HUES48 (cell line): ENCODE data around the gene MEP1A.
"Not testable (repeated sequence)": the region's sequence is repeated elsewhere in the genome, so short reads cannot be mapped to it uniquely, and the experiment has no call there.

Source experiments
- H3K27ac ChIP-seq: one replicate; pipeline ENCODE4 v1.7.0; 2013; ENCODE audit warnings: low read depth, low read length, inconsistent platforms
- H3K27me3 ChIP-seq: 2 replicates; pipeline ENCODE4 v1.6.1; 2013; ENCODE audit warnings: mild to moderate bottlenecking, low read length; ENCODE audit not compliant: control insufficient read depth, insufficient read depth
- H3K36me3 ChIP-seq: 2 replicates; pipeline ENCODE4 v1.6.1; 2013; ENCODE audit warnings: low read length; ENCODE audit not compliant: control insufficient read depth, insufficient read depth
- H3K4me1 ChIP-seq: 2 replicates; pipeline ENCODE4 v1.6.1; 2013; ENCODE audit warnings: mild to moderate bottlenecking, low read length; ENCODE audit not compliant: control insufficient read depth, insufficient read depth
- H3K4me3 ChIP-seq: 2 replicates; pipeline ENCODE4 v1.5.1; 2013; ENCODE audit warnings: mild to moderate bottlenecking, low read depth, low read length
- H3K9ac ChIP-seq: 2 replicates; pipeline ENCODE4 v1.6.1; 2013; ENCODE audit warnings: mild to moderate bottlenecking, low read depth, low read length, moderate library complexity
- H3K9me3 ChIP-seq: 2 replicates; pipeline ENCODE4 v1.6.1; 2013; ENCODE audit warnings: low read length; ENCODE audit not compliant: control insufficient read depth, insufficient read depth

MEP1A gene

DNA sequence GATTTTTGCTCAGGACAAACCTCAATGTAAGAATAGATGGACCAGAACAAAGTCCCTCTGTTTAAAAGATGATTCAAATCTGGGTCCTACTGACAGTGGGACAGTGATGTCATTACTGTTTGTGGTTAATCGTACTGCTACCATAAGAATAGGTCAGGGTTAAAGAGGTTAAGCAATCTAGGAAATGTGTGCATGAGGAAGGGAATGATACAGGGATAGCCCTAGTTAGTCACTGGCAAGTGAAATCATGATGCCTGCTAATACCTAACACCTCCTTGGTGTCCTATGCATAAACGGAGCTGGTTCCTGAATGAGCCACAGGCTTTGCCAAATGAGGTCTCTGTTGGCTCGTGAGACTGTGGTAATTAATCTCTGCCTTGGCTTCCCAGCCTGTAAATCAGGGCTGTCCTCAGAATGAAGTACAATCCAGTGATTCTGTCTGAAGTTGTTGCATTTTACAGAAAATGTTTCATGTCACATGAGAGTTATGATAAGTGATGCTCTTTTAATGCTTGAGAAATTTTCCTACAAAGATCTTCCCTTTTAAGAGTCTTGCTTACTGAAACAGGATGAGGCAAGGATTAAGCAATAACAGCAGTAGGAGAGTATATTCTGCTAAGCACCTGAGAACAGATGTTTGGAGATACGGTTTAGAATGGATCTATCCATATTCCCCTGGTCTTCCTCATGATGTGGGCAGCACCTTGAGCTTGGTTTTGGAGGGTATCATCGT, 3.8 kb downstream of the MEP1A start:
- Histone ChIP-seq H3K27ac (no peak overlapping the region), H3K4me1 (no peaks in the 10 kb centered on the region), H3K27me3 (no peaks in the 10 kb centered on the region), H3K9me3 (no peaks in the 10 kb centered on the region), H3K9ac (no peak overlapping the region), H3K36me3 (no peaks in the 10 kb centered on the region), H3K4me3 (no peak overlapping the region)

DNA sequence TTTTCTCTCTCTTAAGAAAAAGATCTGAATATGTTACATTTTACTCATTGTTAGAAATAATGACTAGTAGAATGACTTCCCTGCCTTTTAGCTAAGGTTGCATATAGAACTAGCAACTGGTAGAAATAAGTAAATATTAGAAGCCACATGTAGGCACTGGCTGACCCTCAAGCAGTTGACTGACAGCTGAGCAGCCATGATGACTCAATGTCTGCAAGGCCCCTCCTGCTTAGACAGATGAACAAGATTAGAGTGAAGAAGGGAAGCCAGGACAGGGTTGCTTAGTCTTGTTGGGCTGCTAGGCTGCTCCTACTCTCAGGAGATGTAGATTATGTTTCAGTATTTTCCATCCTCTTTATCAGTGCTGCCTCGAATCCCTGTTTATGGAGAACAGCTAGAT, 6.5 kb downstream of the MEP1A start:
- Histone ChIP-seq H3K36me3 (no peaks in the 10 kb centered on the region), H3K4me3 (no peak overlapping the region), H3K4me1 (no peaks in the 10 kb centered on the region), H3K9ac (no peak overlapping the region), H3K9me3 (no peaks in the 10 kb centered on the region), H3K27me3 (no peaks in the 10 kb centered on the region), H3K27ac (no peak overlapping the region)

DNA sequence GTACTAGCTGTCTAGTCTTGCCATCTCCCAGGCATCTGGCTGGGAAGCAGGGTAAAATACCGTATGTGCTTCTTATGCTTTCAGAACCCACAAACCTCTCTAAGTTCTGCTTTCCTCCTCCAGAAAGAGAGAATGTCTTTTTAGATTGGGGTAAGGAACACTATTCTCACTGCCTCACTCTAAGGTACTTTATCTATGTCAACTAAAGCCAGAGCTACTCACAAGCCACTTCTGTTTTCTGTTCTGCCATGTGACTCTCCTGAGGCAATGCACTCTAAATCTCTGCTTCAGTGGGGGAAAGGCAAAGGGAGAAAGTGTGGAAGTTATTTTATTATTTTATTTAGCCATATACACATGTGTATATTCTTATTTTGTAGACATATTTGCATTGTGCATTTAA, 15.6 kb downstream of the MEP1A start:
- Histone ChIP-seq H3K27me3 (no peaks in the 10 kb centered on the region), H3K4me3 (no peak overlapping the region), H3K4me1 (no peaks in the 10 kb centered on the region), H3K36me3 (no peaks in the 10 kb centered on the region), H3K9ac (no peak overlapping the region), H3K27ac (no peak overlapping the region), H3K9me3 (no peaks in the 10 kb centered on the region)

DNA sequence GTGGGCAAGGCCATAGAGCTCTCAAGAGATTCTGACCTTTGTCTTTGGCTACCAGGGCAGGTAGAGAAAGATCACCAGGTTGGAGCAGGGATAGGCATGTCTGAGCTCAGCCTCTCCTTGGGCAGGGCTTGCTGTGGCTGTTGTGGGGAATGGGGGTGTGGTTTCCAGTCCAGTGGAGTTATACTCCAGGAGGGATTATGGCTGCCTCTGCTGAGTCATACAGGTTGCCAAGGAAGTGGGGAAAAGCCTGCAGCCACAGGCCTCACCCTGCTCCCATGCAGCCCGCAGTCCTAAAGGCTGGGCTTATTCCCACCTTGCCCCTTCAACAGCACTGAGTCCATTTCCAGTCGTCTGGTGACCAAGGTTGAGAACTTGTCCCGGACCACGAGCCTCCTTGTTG, 21.9 kb downstream of the MEP1A start:
- H3K4me1 ChIP-seq: no peaks in the 10 kb centered on the region
- H3K36me3 ChIP-seq: no peaks in the 10 kb centered on the region
- no peaks in the 10 kb centered on the region for H3K9me3 ChIP-seq
- no peak overlapping the region for H3K27ac ChIP-seq
- no peak overlapping the region for H3K9ac ChIP-seq
- no peaks in the 10 kb centered on the region for H3K27me3 ChIP-seq
- H3K4me3 ChIP-seq: no peak overlapping the region

DNA sequence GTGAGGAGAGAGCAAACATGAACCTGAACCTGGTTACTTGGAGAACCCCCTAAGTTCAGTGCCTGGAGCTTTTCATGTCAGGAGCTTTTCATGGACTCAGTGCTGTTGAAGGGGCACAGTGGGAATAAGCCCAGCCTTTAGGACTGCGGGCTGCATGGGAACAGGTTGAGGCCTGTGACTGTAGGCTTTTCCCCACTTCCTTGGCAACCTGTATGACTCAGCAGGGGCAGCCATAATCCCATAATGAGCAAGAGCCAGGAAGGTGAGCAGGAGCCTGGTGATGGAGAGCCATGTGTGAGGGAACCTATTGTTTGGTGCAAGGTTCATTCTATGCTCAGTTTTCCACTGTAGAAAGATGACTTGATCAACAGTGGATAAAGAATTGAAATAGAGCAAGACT, 23.4 kb downstream of the MEP1A start:
- no peak overlapping the region for H3K27ac ChIP-seq
- no peaks in the 10 kb centered on the region for H3K9me3 ChIP-seq
- no peak overlapping the region for H3K9ac ChIP-seq
- H3K4me3 ChIP-seq: no peak overlapping the region
- no peaks in the 10 kb centered on the region for H3K36me3 ChIP-seq
- no peaks in the 10 kb centered on the region for H3K4me1 ChIP-seq
- H3K27me3 ChIP-seq: no peaks in the 10 kb centered on the region

DNA sequence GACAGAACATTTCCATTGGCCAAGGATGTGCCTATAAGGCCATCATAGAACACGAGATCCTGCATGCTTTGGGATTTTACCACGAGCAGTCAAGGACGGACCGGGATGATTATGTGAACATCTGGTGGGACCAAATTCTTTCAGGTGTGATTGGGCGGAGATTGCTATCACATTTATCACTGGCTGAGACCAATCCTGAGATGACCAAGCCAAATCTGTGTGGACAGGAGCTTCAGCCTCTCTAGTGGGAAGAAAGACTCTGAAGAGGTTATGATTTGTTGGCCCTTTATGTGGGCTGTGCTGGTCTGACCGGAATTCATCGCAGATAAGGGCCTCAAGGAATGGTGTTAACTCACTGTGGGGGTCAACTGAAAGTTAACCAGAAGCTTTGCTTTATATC, 26.4 kb downstream of the MEP1A start:
- H3K4me3 ChIP-seq: no peak overlapping the region
- H3K4me1 ChIP-seq: no peaks in the 10 kb centered on the region
- no peaks in the 10 kb centered on the region for H3K9me3 ChIP-seq
- no peak overlapping the region for H3K9ac ChIP-seq
- H3K36me3 ChIP-seq: no peaks in the 10 kb centered on the region
- H3K27ac ChIP-seq: no peak overlapping the region
- no peaks in the 10 kb centered on the region for H3K27me3 ChIP-seq

DNA sequence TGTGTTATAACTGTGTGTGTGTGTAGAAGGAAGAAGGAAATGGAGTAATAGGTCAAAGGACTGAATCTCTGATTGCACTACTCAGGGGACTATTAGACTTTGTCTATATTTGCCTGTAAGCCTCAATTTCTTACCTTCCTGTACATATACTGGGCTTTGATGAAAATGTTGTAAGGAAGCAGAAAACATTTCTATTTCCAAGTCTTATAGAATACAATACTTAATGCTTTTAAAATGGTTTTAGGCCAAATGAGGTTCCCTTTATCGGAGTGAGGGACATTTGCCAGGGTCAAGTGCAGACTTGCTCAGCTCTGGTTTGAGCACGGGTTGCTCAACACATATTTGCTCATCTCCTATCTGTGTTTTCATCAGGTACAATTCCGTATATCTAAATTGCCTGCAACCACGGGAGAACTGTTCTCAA, 28.3 kb downstream of the MEP1A start:
- Histone ChIP-seq H3K4me3 (no peak overlapping the region), H3K36me3 (no peaks in the 10 kb centered on the region), H3K9ac (no peak overlapping the region), H3K27me3 (no peaks in the 10 kb centered on the region), H3K4me1 (no peaks in the 10 kb centered on the region), H3K27ac (no peak overlapping the region), H3K9me3 (no peaks in the 10 kb centered on the region)

DNA sequence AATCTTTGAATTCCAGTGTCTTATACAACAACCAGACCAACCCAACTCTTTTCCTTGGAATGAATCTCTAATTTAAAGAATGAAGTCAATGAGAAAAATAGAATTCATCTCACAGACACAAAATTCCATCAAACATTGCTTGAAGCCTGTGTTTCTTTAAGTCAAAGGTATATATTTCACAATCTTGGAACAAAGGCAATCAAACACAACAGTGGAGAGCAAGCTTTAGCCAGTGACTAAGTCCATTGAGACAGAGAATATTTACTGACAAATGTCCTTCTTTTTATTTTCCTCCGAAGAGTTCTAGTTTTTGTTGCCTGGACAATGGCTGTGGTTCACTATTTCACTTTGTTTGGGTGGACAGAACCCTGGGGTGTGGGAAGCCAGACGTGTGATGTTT, 35.8 kb downstream of the MEP1A start:
- Histone ChIP-seq H3K9ac (no peak overlapping the region), H3K9me3 (no peaks in the 10 kb centered on the region), H3K4me3 (no peak overlapping the region), H3K27ac (no peak overlapping the region), H3K4me1 (no peaks in the 10 kb centered on the region), H3K27me3 (no peaks in the 10 kb centered on the region), H3K36me3 (no peaks in the 10 kb centered on the region)

DNA sequence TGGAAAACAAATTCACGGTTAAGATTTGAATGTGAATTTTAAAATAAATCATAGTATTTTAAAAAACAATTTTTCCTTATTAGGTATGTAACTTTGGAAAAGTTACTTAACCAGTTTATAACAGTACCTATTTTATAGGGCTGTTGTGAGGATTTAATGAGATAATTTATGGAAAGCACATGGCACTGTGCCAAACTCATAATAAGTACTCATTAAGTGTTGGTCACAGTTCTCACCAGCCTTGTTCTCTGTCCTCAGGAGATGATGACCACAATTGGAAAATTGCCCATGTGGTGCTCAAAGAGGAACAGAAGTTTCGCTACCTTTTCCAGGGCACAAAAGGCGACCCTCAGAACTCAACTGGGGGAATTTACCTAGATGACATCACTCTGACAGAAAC, 39.6 kb downstream of the MEP1A start:
- Histone ChIP-seq H3K27ac (no peak overlapping the region), H3K27me3 (no peaks in the 10 kb centered on the region), H3K9ac (no peak overlapping the region), H3K36me3 (no peaks in the 10 kb centered on the region), H3K4me1 (no peaks in the 10 kb centered on the region), H3K4me3 (no peak overlapping the region), H3K9me3 (no peaks in the 10 kb centered on the region)

DNA sequence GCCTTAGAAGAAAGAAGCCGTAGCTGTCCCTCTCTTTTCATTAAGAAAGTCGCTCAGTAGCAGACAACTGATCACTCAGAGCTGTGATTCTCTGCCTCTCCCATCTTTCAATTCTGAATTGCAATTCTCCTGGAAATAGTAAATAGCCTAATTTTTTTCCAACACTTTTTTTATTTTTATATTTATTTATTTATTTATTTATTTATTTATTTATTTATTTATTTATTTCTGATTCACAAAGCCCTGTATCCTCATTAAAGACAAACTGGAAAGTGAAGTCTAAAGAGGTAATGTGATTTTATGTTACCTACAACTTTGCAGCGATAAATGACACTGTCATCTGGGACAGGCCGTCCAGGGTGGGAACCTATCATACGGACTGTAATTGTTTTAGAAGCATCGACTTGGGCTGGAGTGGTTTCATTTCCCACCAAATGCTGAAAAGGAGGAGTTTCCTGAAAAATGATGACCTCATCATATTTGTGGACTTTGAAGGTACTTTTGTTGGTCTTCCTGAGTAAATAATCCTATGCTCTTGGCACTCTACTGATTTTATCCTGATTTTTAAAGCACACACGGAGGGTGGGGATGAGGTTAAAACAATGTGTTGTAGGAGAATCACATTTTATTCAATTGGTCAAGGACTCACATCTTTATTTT, 41.2 kb downstream of the MEP1A start:
- not testable (repeated sequence) for H3K4me3 ChIP-seq, H3K4me1 ChIP-seq, H3K36me3 ChIP-seq, H3K9ac ChIP-seq, H3K27ac ChIP-seq, H3K27me3 ChIP-seq, H3K9me3 ChIP-seq

DNA sequence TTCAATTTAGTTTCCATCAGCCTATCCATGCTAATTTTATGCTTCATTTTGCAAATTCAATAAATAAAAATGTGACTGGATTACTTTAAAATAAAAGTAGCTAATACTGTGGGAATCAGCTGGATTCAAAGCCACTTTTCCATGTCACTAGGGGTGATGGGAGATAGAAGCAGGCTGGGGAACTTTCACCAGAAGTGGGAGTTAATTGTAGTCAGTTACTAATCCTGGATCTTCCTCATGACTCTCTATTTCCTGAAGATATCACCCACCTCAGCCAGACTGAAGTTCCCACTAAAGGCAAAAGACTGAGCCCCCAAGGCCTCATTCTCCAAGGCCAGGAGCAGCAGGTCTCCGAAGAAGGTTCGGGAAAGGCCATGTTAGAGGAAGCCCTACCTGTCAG, 41.8 kb downstream of the MEP1A start:
- H3K4me1 ChIP-seq, H3K9me3 ChIP-seq, H3K27ac ChIP-seq, H3K27me3 ChIP-seq, H3K4me3 ChIP-seq, H3K9ac ChIP-seq, H3K36me3 ChIP-seq: not testable (repeated sequence)
